Measurements from ENCODE around the gene FTL.

FTL gene

DNA sequence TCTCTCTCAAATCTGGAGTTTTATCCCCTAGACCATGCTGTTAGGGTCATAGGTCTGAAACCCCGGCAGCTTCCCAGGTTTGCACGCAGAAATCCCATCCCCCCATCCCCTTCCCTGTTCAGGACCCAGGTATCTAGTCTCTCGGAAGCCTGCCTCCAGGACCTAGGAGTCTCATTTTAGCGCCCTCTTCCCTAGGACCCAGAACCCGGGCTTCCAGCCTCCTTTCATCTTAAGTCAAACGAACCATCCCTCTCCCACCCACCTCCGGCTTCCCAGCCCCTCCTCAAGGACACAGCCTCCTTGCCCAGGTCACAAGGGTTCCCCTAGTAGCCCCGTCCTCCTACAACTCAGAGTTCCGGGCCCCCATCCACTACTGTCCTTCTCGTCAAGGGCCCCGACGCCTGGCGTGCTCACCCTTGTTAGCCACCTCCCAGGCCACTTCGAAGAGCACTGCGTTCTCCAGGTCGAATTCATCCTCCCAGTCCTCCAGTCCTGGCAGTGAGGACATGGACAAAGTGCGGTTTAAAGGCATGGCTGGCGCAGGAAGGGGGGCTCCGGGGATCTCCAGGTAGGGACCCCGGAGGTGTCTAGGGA, 27.6 kb downstream of the FTL start:
- no peak for DNase-seq (ENCODE audit: low read depth)

DNA sequence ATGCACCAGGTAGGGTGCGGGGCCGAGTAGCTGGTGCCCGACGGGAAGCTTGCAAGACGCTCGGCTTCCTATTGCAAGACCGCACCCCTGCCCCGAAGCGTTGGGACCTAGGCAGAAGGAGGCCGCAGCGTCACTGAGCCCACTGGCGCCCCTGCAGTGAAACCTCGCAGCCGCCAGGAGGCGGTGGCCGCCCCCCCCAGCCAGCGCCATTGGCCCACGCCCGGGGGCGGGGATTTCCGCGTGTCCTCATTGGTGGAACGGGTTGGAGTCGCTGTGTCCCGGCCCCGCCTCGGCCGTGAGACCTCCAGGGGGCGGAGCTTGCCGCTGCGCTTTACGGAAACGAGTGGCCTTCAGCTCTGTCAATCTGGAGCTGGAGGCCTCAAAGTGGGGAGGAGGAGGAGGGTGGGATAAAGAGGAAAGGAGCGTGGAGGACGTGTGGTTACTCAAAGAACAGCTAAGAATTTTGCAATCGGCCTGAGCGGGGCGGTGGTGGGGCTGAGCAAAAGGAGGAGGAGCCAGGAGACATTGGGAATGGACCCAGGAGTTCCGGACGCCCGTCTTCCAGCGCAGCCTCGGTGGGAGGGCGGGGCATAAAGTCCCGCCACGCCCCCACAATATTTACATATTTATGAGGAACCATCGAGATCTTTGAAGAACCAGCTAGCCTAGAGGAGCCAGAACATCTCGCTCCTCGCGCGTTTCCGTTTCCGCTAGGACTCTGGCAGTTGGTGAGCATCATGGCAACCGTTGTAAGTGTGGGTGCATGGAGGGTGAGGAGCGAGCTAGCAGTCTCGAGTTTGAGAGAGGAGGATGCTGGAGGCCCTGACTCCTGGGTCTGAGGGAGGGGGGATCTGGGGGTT, 28.3 kb downstream of the FTL start, which contains the start of the genes GYS1 and RUVBL2:
GYS1 (minus strand) TSS at position 135 of the 860 bp plus-strand sequence. CDS start 197 bp downstream, outside the sequence.
RUVBL2 (plus strand) TSS at position 713 of the 860 bp plus-strand sequence; CDS start at position 738, 25 bp downstream.
- peak; percentile 97 for DNase-seq (ENCODE audit: low read depth)

GRCh38 chr19:48994035-48994386, 28.9 kb downstream of the FTL start:
- DNase-seq (ENCODE audit: low read depth), result no peak

GRCh38 chr19:48997972-48998371, 32.9 kb downstream of the FTL start:
- no peak for DNase-seq (ENCODE audit: low read depth)

- peak; percentile 32 for DNase-seq (ENCODE audit: low read depth)
Measured at GRCh38 chr19:48999481-49000325, 34.6 kb downstream of the FTL start.

GRCh38 chr19:49004133-49004532, 39.0 kb downstream of the FTL start:
- no peak for DNase-seq (ENCODE audit: low read depth)

- no peak for DNase-seq (ENCODE audit: low read depth)
Measured at GRCh38 chr19:49004964-49005614, 40.0 kb downstream of the FTL start.

- DNase-seq (ENCODE audit: low read depth), result no peak
Measured at GRCh38 chr19:49006905-49007304, 41.8 kb downstream of the FTL start.

GRCh38 chr19:49009828-49010227, 44.7 kb downstream of the FTL start:
- DNase-seq (ENCODE audit: low read depth), result no peak

DNA sequence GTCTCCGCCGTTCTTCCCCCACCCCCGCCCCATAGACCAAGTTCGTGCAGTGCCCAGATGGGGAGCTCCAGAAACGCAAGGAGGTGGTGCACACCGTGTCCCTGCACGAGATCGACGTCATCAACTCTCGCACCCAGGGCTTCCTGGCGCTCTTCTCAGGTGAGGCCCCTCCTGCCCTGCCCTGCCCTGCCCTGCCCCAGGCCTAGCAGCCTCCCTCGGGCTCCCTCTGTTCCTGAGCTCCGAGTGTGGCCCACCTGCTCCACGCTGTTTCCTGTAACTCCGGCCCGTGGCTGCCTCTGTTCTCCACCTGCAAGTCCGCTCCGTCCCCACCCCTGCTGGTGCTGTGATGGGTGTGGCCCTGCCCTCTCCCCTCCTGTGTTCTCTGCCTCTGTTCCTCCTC, 45.3 kb downstream of the FTL start:
- DNase-seq (ENCODE audit: low read depth), result no peak

DNA sequence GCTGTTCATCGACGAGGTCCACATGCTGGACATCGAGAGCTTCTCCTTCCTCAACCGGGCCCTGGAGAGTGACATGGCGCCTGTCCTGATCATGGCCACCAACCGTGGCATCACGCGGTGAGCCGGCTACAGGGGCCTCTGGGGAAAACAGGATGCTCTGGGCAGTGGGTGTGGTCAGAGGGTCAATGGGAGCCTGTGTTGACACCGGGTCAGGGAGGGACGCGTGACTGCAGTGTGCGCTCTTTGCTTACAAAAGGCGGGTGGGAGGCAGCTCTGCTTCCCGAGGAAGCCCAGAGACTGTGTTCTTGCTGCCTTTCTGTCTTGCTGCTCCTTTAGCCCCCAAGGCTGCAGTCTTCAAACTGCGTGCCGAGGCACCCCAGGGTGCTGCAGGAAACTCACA, 46.1 kb downstream of the FTL start:
- no peak for DNase-seq (ENCODE audit: low read depth)

GRCh38 chr19:49014123-49014869, 49.2 kb downstream of the FTL start:
- DNase-seq (ENCODE audit: low read depth), result no peak

GRCh38 chr19:49014870-49015255, 49.8 kb downstream of the FTL start:
- no peak for DNase-seq (ENCODE audit: low read depth)

DNA sequence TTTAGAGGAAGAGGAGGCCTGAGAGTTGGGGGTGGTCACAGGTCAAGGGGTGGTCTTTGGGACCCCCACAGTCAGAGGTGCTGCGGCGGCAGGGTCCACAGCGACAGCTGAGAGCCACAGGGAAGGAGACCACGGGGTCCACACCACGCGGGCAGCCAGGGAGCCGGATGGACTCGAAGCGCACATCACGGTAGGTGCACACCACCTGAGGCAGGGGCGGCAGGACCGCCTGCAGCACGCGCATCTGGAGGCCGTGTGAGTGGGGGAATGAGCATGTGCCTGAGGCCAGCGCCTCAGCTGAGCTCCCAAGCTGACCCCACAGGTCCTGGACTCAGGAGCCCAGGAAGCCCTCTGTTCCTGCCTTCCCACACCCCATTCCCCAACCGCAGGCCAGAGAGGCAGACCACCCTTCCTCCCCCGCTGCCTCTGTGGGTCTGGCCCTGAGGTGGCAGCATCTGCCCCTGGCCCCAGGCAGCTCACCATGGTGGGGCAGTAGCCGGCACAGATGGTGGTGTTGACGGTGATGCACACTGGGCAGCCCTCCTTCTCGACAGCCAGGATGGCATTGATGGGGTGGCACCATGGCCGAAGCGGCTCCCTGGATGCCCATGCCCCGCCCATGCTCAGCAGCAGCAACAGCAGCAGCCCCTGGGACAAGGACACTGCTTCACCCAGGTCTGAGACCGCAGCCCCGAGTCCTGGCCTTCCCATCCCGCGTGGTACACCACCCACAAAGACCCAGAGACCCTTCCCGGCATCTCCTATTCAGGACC, 51.1 kb downstream of the FTL start:
- DNase-seq (ENCODE audit: low read depth), result no peak

Measured in stimulated activated CD8-positive, alpha-beta memory T cell treated with anti-CD3 and anti-CD28 coated beads, Interleukin-15, amount 100 ng/mL, for 1 hour (primary cell).